GM20000 (cell line): ENCODE measurements around the gene ARPC2.

ENCODE experiments used
- DNase-seq: peaks from one replicate; pipeline ENCODE4 v3.0.0; 2012; ENCODE audit warnings: low spot score
- TF ChIP-seq, protein P1 (sequence below): IDR thresholded peaks from 2 replicates; pipeline ENCODE4 v1.5.1; 2012; ENCODE audit warnings: mild to moderate bottlenecking, control low read depth; ENCODE audit errors: extremely low read depth, missing control alignments

The ARPC2 gene

DNA sequence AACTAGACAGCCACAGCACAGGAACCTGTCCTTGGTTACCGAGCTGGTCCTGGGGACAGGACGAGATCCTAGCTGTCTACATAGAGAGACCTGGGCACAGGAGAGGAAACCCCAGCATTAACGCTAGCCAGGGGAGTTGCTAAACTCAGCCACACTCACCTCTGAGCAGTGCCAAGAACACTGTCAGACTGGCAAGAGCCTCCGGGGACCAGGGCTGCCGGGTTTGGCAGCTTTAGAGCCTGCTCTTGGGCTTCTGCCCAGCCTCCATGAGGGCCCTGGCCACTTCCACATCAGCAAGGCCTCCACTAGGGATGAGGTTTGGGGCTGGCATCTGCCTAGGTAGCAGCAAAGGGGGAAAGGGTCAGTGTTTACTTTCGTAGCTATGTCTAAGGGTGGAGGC, 68.6 kb downstream of the ARPC2 start:
- TF ChIP-seq, protein P1, sequence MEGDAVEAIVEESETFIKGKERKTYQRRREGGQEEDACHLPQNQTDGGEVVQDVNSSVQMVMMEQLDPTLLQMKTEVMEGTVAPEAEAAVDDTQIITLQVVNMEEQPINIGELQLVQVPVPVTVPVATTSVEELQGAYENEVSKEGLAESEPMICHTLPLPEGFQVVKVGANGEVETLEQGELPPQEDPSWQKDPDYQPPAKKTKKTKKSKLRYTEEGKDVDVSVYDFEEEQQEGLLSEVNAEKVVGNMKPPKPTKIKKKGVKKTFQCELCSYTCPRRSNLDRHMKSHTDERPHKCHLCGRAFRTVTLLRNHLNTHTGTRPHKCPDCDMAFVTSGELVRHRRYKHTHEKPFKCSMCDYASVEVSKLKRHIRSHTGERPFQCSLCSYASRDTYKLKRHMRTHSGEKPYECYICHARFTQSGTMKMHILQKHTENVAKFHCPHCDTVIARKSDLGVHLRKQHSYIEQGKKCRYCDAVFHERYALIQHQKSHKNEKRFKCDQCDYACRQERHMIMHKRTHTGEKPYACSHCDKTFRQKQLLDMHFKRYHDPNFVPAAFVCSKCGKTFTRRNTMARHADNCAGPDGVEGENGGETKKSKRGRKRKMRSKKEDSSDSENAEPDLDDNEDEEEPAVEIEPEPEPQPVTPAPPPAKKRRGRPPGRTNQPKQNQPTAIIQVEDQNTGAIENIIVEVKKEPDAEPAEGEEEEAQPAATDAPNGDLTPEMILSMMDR, result no peak
- no peak for DNase-seq

DNA sequence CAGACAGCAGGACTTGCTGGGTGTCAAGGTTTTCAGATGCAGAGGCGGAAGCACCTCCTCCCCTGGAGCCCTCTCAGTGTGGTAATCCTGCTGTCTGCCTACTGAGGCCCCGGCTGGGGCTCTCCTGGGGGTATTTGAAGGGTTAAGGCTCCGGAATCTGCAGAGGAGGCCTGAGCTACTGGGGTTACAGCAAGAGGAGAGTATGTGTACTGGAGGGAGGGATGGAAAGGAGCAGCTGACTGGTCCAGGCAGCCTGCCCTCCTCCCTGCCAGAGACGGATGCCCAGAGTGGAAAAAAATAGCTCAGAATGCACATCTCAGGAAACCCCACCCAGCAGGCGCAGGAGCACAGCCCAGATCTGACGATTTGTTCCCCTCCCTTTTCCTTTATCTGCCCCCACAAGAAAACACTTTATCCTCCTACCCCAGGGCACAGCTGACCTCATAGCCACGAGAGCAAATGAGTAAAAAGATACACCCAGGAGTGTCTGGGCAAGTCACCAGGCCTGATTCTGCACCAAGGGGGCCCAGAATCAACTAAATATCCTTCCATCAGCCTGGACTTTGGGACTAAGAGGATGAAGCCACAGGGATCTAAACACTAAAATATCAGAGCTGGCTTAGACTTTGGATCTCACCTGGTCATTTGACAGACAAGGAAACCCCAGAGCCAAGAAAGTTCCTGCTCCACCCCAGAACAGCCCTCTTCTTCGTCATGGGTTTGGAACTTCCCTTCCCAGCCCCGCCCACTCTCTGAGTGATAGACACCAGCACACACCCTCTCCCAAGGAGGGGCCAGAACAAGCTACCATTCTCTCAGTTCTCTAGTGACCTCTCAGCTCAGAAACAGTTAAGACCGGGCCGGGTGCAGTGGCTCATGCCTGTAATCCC, 69.8 kb downstream of the ARPC2 start:
- DNase-seq, result peak; percentile 89

DNA sequence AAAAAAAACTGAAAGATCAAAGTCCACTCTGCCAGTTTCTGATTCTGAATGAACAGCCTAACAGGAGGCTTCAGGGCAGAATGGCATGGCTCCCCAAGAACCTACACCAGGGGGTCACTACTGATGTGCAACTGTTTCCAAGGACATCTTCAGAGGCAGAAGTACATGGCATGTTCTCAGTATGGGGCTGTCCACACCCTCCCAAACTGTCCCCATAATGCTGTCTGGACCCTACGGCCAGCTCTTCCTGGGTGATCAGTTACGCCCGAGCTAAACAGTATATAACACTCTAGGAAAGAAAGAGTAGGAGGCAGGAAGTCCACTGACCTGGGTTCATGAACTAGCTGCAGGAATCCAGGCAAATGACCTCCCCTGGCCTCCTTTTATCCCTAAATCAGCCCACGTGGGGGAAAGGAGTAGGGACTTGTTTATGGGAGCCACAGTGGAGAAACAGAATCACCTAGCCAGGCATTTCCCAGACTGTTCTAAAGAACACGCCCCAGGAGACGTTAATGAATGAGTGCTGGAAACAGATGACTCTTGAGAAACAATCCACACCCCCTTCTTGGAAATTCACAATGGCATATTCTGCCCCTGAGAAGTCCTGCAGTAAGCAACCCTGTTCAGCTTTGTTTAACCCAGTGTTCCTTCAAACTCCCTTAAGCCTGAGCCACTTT, 72.8 kb downstream of the ARPC2 start:
- no peak for DNase-seq
- TF ChIP-seq, protein P1, result no peak

More for the DNA sequence above, 69.8 kb downstream of the ARPC2 start:
- TF ChIP-seq, protein P1, result no peak

DNA sequence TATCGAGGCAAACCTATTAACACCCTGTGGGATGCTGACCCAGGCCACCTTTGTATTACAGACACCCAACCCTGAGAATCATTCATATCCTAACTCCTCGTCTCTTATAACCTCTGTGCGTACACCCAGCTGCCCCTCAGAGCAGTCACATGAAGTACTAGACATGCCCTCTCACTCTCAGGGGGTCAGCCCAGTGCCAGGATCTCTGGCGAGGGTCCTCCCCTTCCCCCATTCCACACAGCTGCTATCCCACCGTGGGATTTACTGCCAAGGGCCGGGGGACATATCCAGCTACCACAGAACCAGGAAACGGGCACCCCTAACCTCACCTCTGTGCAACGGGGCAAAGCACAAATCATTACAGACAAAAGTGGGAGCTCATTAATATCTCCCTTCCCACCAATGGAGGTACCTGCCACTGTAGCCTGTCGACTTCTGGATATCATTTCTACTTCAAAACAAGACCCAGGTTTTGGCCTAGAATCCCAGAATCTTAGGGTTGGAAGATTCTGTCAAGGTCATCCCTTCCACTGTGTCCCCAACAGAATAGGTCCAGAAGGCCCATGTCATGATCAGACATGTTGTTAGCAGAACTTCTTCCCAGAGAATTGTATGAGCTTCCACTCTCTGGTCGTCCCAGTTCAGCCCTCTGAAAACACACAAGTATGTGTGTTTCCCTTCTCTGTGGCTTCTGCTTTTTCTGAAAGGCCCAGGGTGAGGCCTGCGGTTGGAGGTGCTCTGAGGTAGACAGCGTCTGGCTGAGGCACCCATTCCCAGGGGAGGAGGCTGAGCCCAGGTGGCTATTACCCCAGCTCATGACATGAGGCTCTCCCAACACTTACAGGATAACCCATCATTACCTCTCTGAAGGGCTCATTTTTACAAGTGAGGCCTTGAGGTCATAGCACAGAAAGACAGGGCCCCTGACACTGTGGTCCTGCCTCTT, 73.6 kb downstream of the ARPC2 start:
- TF ChIP-seq, protein P1, result no peak
- peak; percentile 72 for DNase-seq

DNA sequence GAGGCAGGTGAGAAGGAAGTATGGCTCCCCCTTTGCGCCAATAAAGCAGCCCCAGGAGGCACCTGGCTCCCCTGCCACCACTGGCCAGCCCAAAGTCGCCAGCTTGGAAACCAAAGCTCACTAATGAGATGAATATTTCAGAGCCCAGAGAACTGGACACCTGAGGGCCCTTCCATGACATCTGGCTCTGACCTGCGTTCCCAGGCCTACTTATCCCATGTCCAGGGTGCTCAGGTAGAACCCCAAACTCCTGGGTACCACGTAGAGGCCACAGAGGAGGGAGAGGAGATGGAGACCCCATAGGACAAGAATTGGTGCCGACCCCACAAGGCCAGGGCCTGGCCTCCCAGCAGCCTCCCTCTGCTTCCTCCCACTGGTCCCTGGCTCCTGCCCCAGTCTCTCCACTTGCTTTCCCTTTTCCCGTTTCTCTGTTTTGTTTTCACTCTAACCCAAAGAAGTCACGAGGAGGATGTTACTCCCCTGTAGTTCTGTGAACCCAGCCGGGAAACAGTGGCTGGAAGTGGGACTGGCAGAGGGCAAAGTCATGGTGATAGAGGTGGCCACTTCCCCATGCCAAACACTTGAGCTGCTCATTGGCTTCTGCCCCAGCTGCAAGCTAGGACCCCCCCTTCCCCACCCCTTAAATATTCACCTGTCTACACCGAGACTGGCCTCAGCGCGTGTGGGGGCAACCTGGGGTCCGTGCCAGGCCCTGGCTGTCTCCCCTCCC, 74.5 kb downstream of the ARPC2 start:
- TF ChIP-seq, protein P1, result no peak
- DNase-seq, result no peak

DNA sequence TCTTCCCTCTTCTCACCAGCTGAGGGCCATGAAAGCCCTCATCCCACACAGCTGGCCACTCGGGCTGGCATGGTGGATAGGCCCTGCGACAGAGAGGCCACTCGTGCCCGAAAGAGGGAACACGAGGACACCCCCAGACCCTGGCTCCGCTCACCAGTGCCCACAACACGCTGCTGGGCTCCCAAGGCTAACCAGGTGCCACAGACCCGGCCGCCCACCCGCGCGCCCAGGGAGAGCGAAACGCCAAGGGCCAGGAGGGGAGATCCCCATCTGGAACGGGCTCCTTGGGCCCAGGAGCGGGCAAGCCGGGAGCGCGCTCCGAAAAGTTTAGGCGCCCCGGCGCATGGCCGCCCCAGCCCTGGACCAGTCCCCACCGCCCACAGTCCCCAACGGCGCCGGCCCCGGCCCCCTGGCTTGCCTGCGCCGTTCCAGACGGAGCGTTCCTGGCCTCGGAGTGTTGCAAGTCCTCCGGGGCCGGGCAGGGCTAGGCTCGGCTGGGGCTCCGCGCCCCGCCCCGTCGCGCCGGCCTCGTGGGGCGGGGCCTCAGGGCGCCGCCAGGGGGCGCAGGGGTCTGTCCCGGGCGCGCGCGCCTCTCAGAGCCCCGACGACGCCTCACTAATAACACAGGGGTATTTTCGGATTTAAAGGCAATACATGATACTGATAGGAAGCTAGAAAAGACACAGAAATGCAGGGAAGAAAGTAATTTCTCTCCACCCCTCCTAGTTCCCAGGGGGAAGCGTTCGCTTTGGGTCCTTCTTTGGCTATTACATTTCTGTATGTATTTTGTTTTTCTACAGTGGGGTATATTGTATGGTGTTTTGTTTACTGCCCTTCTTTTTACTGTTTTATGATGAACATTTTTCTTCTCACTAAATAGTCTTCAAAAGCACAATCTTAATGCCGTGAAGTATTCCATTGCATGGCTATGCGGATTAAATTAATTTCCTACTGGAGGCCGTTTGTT, 75.3 kb downstream of the ARPC2 start, which contains the start of gene TMBIM1:
TMBIM1 (minus strand) TSS at position 456 of the 967 bp plus-strand sequence. CDS start 10,362 bp downstream, outside the sequence.
- TF ChIP-seq, protein P1, result peak; percentile 93
- peak; percentile 93 for DNase-seq
